IMR-90 (cell line): ENCODE results near the gene LMTK2.

Experiments used
- BHLHE40 ChIP-seq: fragments of 150-350 bp; IDR thresholded peaks from 2 replicates; pipeline ENCODE4 v1.6.1; 2016; ENCODE audit warnings: mild to moderate bottlenecking, low read depth, low read length
- CEBPB ChIP-seq: IDR thresholded peaks from 2 replicates; pipeline ENCODE4 v1.6.1; 2012; ENCODE audit warnings: low read depth, low read length, improper control_type of control experiment
- CHD1 ChIP-seq: IDR thresholded peaks from 2 replicates; pipeline ENCODE4 v1.6.1; 2012; ENCODE audit warnings: low read depth, low read length, improper control_type of control experiment
- CTCF ChIP-seq: conservative IDR thresholded peaks from 2 replicates; pipeline ENCODE4 v1.5.1; 2012; ENCODE audit warnings: mild to moderate bottlenecking, low read depth, low read length, improper control_type of control experiment
- ELK1 ChIP-seq: fragments of 150-350 bp; IDR thresholded peaks from 2 replicates; pipeline ENCODE4 v1.6.1; 2016; ENCODE audit warnings: low read depth, mild to moderate bottlenecking, low read length, moderate library complexity, borderline replicate concordance
- FOS ChIP-seq: fragments of 150-350 bp; IDR thresholded peaks from 2 replicates; pipeline ENCODE4 v1.6.1; 2016; ENCODE audit warnings: low read depth, low read length
- MAFK ChIP-seq: IDR thresholded peaks from 2 replicates; pipeline ENCODE4 v1.6.1; 2012; ENCODE audit warnings: low read depth, low read length, improper control_type of control experiment
- MXI1 ChIP-seq: IDR thresholded peaks from 2 replicates; pipeline ENCODE4 v1.6.1; 2012; ENCODE audit warnings: low read depth, mild to moderate bottlenecking, low read length, moderate library complexity, borderline replicate concordance
- POLR2A ChIP-seq: IDR thresholded peaks from 2 replicates; pipeline ENCODE4 v1.6.1; 2012; ENCODE audit warnings: mild to moderate bottlenecking, low read depth, low read length
- RAD21 ChIP-seq: IDR thresholded peaks from 2 replicates; pipeline ENCODE4 v1.6.1; 2012; ENCODE audit warnings: low read length, improper control_type of control experiment
- SMC3 ChIP-seq: fragments of 150-350 bp; IDR thresholded peaks from 2 replicates; pipeline ENCODE4 v1.6.1; 2016; ENCODE audit warnings: low read depth, mild to moderate bottlenecking, antibody characterized with exemption, low read length, moderate library complexity
- USF2 ChIP-seq: fragments of 150-350 bp; IDR thresholded peaks from 2 replicates; pipeline ENCODE4 v1.6.1; 2017; ENCODE audit warnings: mild to moderate bottlenecking, antibody characterized with exemption, low read length, low read depth

- TF ChIP-seq CTCF (no peak), POLR2A (no peak), CEBPB (no peak), ELK1 (no peak), SMC3 (no peak), CHD1 (no peak), MXI1 (no peak), BHLHE40 (no peak), FOS (no peak), RAD21 (no peak), MAFK (no peak), USF2 (no peak)
Observed at GRCh38 chr7:98215561-98216495, 109.2 kb downstream of the LMTK2 start.
